ENCODE data around the gene ZNF718. TPM values are rescaled to one million over a fixed set of nuclear protein-coding genes. Genes with fewer than 3 reads are reported as not detected.
"Not testable (repeated sequence)": the region's sequence is repeated elsewhere in the genome, so short reads cannot be mapped to it uniquely, and the experiment has no call there.

Gene ZNF718
- total RNA-seq, 1 experiment from 2014 or later: 15.2 TPM

GRCh38 chr4:176995-177394 is 52.7 kb downstream of the ZNF718 start:
- peaks cover 10% of the 10 kb centered on the region for H3K9me3 Mint-ChIP-seq (ENCODE audit: low read depth, unreplicated experiment)
- BruUV-seq (replicated peaks): no TSS peak
- CTCF ChIA-PET: no interaction called here

GRCh38 chr4:182225-182624 is 57.9 kb downstream of the ZNF718 start:
- BruUV-seq (replicated peaks); DNase-seq; intact Hi-C loops (cut with micrococcal nuclease; ENCODE audit: unreplicated experiment); H3K4me1 Mint-ChIP-seq (ENCODE audit: low read depth, unreplicated experiment); H3K27ac Mint-ChIP-seq (ENCODE audit: unreplicated experiment); H3K4me3 Mint-ChIP-seq (ENCODE audit: low read depth, unreplicated experiment); H3K9me3 Mint-ChIP-seq (ENCODE audit: low read depth, unreplicated experiment); H3K27me3 Mint-ChIP-seq (ENCODE audit: unreplicated experiment); H3K36me3 Mint-ChIP-seq (ENCODE audit: insufficient read depth, unreplicated experiment); CTCF ChIA-PET: not testable (repeated sequence)

More at GRCh38 chr4:176995-177394, 52.7 kb downstream of the ZNF718 start:
- no peak for TF ChIP-seq CTCF (IDR thresholded peaks at IDR 0.05; ENCODE audit: unreplicated experiment)
- H3K27me3 Mint-ChIP-seq (ENCODE audit: unreplicated experiment): no peaks in the 10 kb centered on the region
- no peak overlapping the region for H3K4me3 Mint-ChIP-seq (ENCODE audit: low read depth, unreplicated experiment)
- no peaks in the 10 kb centered on the region for H3K4me1 Mint-ChIP-seq (ENCODE audit: low read depth, unreplicated experiment)
- no peak for DNase-seq
- intact Hi-C loops (cut with micrococcal nuclease; ENCODE audit: unreplicated experiment): no loop called here
- no peak overlapping the region for H3K27ac Mint-ChIP-seq (ENCODE audit: unreplicated experiment)
- no peaks in the 10 kb centered on the region for H3K36me3 Mint-ChIP-seq (ENCODE audit: insufficient read depth, unreplicated experiment)

GRCh38 chr4:188091-188490 is 63.8 kb downstream of the ZNF718 start:
- DNase-seq: no peak
- TF ChIP-seq CTCF (IDR thresholded peaks at IDR 0.05; ENCODE audit: unreplicated experiment): no peak
- BruUV-seq (replicated peaks): no TSS peak
- intact Hi-C loops (cut with micrococcal nuclease; ENCODE audit: unreplicated experiment): no loop called here
- peaks cover 12% of the 10 kb centered on the region for H3K9me3 Mint-ChIP-seq (ENCODE audit: low read depth, unreplicated experiment)
- no peaks in the 10 kb centered on the region for H3K36me3 Mint-ChIP-seq (ENCODE audit: insufficient read depth, unreplicated experiment)
- H3K4me1 Mint-ChIP-seq (ENCODE audit: low read depth, unreplicated experiment): no peaks in the 10 kb centered on the region
- H3K27me3 Mint-ChIP-seq (ENCODE audit: unreplicated experiment): no peaks in the 10 kb centered on the region
- no peak overlapping the region for H3K27ac Mint-ChIP-seq (ENCODE audit: unreplicated experiment)
- H3K4me3 Mint-ChIP-seq (ENCODE audit: low read depth, unreplicated experiment): no peak overlapping the region
- CTCF ChIA-PET: no interaction called here

GRCh38 chr4:195159-195558 is 70.9 kb downstream of the ZNF718 start:
- CTCF ChIA-PET; H3K4me3 Mint-ChIP-seq (ENCODE audit: low read depth, unreplicated experiment); DNase-seq; H3K27me3 Mint-ChIP-seq (ENCODE audit: unreplicated experiment); H3K4me1 Mint-ChIP-seq (ENCODE audit: low read depth, unreplicated experiment); intact Hi-C loops (cut with micrococcal nuclease; ENCODE audit: unreplicated experiment); BruUV-seq (replicated peaks); H3K36me3 Mint-ChIP-seq (ENCODE audit: insufficient read depth, unreplicated experiment); H3K27ac Mint-ChIP-seq (ENCODE audit: unreplicated experiment): not testable (repeated sequence)
- H3K9me3 Mint-ChIP-seq (ENCODE audit: low read depth, unreplicated experiment): peaks cover 23% of the 10 kb centered on the region

- Mint-ChIP-seq H3K4me3 (ENCODE audit: low read depth, unreplicated experiment) (no peak overlapping the region), H3K36me3 (ENCODE audit: insufficient read depth, unreplicated experiment) (no peaks in the 10 kb centered on the region), H3K27me3 (ENCODE audit: unreplicated experiment) (no peaks in the 10 kb centered on the region), H3K27ac (ENCODE audit: unreplicated experiment) (no peak overlapping the region), H3K4me1 (ENCODE audit: low read depth, unreplicated experiment) (no peaks in the 10 kb centered on the region), H3K9me3 (ENCODE audit: low read depth, unreplicated experiment) (peaks cover 17% of the 10 kb centered on the region)
- no peak for DNase-seq
- no TSS peak for BruUV-seq (replicated peaks)
- TF ChIP-seq CTCF (IDR thresholded peaks at IDR 0.05; ENCODE audit: unreplicated experiment): no peak
- CTCF ChIA-PET: no interaction called here
- intact Hi-C loops (cut with micrococcal nuclease; ENCODE audit: unreplicated experiment): no loop called here
Measured at GRCh38 chr4:200936-201335, 76.6 kb downstream of the ZNF718 start.

GRCh38 chr4:202822-203221 is 78.5 kb downstream of the ZNF718 start:
- not testable (repeated sequence) for BruUV-seq (replicated peaks)
- H3K9me3 Mint-ChIP-seq (ENCODE audit: low read depth, unreplicated experiment): peaks cover 22% of the 10 kb centered on the region

More at GRCh38 chr4:202822-203221, 78.5 kb downstream of the ZNF718 start:
- CTCF ChIA-PET; H3K36me3 Mint-ChIP-seq (ENCODE audit: insufficient read depth, unreplicated experiment); intact Hi-C loops (cut with micrococcal nuclease; ENCODE audit: unreplicated experiment); H3K27ac Mint-ChIP-seq (ENCODE audit: unreplicated experiment); H3K4me1 Mint-ChIP-seq (ENCODE audit: low read depth, unreplicated experiment); DNase-seq; H3K27me3 Mint-ChIP-seq (ENCODE audit: unreplicated experiment); H3K4me3 Mint-ChIP-seq (ENCODE audit: low read depth, unreplicated experiment): not testable (repeated sequence)

All from Calu3 (cell line).